Gastroesophageal sphincter (tissue), 3 donors: ENCODE measurements around the gene ZNF783.

ENCODE experiments used
- CTCF ChIP-seq, 4 experiments: fragments of 200-600 bp in 2 of 4; fragments of 450-650 bp in 2 of 4; sonication (generic) in 1 of 4; IDR thresholded peaks; one replicate each; pipeline ENCODE4 v1.5.1; 2017 to 2019; ENCODE audit warnings: antibody characterized with exemption in 4 of 4, mild to moderate bottlenecking in 2 of 4, moderate library complexity in 2 of 4
- EP300 ChIP-seq: sonication (generic); formaldehyde crosslinking; IDR thresholded peaks from one replicate; pipeline ENCODE4 v1.6.1; 2017; ENCODE audit warnings: antibody characterized with exemption, mild to moderate bottlenecking
- POLR2A ChIP-seq, 2 donors: fragments of 450-650 bp; IDR thresholded peaks; one replicate each; pipeline ENCODE4 v1.6.1; 2017; ENCODE audit warnings: antibody characterized with exemption in 2 of 2, mild to moderate bottlenecking in 2 of 2, moderate library complexity in 1 of 2
- POLR2AphosphoS5 ChIP-seq: sonication (generic); formaldehyde crosslinking; IDR thresholded peaks from one replicate; pipeline ENCODE4 v1.6.1; 2017; ENCODE audit warnings: antibody characterized with exemption

GRCh38 chr7:149253665-149254064, 8.3 kb upstream of the ZNF783 start:
- TF ChIP-seq CTCF (IDR thresholded peaks at IDR 0.05) (no peak), POLR2A (IDR thresholded peaks at IDR 0.05) (no peak), POLR2AphosphoS5 (no peak), EP300 (no peak)
